HG02678 (cell line): ENCODE measurements around the gene RPUSD1.

Experiments used
- ATAC-seq: cut with Tn5 transposase; IDR thresholded peaks from one replicate; pipeline ENCODE4 v1.9.1; 2021; ENCODE audit warnings: mild to moderate bottlenecking, moderate library complexity; ENCODE audit not compliant: unreplicated experiment

RPUSD1 gene

GRCh38 chr16:799948-800833 is 12.0 kb upstream of the RPUSD1 start, which contains the start of gene GNG13:
Gene GNG13, minus strand, starts transcription at chr16:800734. Its CDS starts 1,657 bp downstream, at chr16:799077.
- no peak for ATAC-seq

- no peak for ATAC-seq
These were observed 11.1 kb upstream of the RPUSD1 start for GRCh38 chr16:799111-799947.

GRCh38 chr16:798666-799065 is 10.5 kb upstream of the RPUSD1 start:
- ATAC-seq: no peak

- ATAC-seq: no peak
These were observed 9.5 kb upstream of the RPUSD1 start for GRCh38 chr16:797686-798085.

- no peak for ATAC-seq
These were observed 8.9 kb upstream of the RPUSD1 start for GRCh38 chr16:797120-797420.

- ATAC-seq: no peak
These were observed 8.3 kb upstream of the RPUSD1 start for GRCh38 chr16:796296-797119.

- ATAC-seq: no peak
These were observed 7.5 kb upstream of the RPUSD1 start for GRCh38 chr16:795580-796229.

- ATAC-seq: no peak
These were observed 6.8 kb upstream of the RPUSD1 start for GRCh38 chr16:794853-795466.

GRCh38 chr16:794091-794822 is 6.1 kb upstream of the RPUSD1 start:
- ATAC-seq: no peak

GRCh38 chr16:793414-793813 is 5.2 kb upstream of the RPUSD1 start:
- no peak for ATAC-seq

GRCh38 chr16:792221-792995 is 4.2 kb upstream of the RPUSD1 start:
- no peak for ATAC-seq

GRCh38 chr16:791131-791530 is 3.0 kb upstream of the RPUSD1 start:
- ATAC-seq: no peak

- ATAC-seq: no peak
These were observed 1.9 kb upstream of the RPUSD1 start for GRCh38 chr16:790086-790485.

GRCh38 chr16:789191-789850 is 1.1 kb upstream of the RPUSD1 start:
- ATAC-seq: no peak

GRCh38 chr16:788399-789126 is 382 bp upstream of the RPUSD1 start, which contains the start of gene CHTF18:
Gene CHTF18, plus strand, starts transcription at chr16:788620. Its CDS starts 65 bp downstream, at chr16:788685.
- ATAC-seq: peak; percentile 78

- ATAC-seq: no peak
These were observed 737 bp downstream of the RPUSD1 start for GRCh38 chr16:787321-787966.
